OCI-LY7 (cell line): ENCODE measurements around the gene IL18R1. TPM values are rescaled to one million over a fixed set of nuclear protein-coding genes. Genes with fewer than 3 reads are reported as not detected.

Source experiments
- BruUV-seq: library from RNA; stranded (reverse); fragments of 400-500 nt; replicated peaks from 2 replicates; lab custom pipeline; 2021; lab: Mats Ljungman, UMichigan
- CTCF ChIA-PET: fragments of 300-600 bp; sonication (Branson Sonifier 250); formaldehyde crosslinking; loops from one replicate; lab custom pipeline; 2022; ENCODE audit warnings: antibody characterized with exemption; ENCODE audit not compliant: unreplicated experiment; lab: Charles Lee
- POLR2A ChIA-PET: fragments of 300-600 bp; sonication (Branson Sonifier 250); formaldehyde crosslinking; loops from one replicate; lab custom pipeline; 2022; ENCODE audit warnings: antibody characterized with exemption; lab: Charles Lee
- DNase-seq: peaks from one replicate; pipeline ENCODE4 v3.0.0-alpha.2; 2015; ENCODE audit warnings: low spot score
- H2AFZ ChIP-seq: fragments of 200-600 bp; sonication (generic), shearing (Covaris generic); 2 replicates; pipeline ENCODE4 v1.6.1; 2014; ENCODE audit warnings: mild to moderate bottlenecking, antibody characterized with exemption, low read length, moderate library complexity
- H3K27ac ChIP-seq: fragments of 200-600 bp; sonication (generic); 2 replicates; pipeline ENCODE4 v1.5.1; 2014; ENCODE audit warnings: mixed run types, low read depth, mild to moderate bottlenecking, moderate library complexity, low read length, inconsistent platforms; ENCODE audit not compliant: poor library complexity, severe bottlenecking
- H3K36me3 ChIP-seq: fragments of 200-600 bp; sonication (generic); 2 replicates; pipeline ENCODE4 v1.6.1; 2014; ENCODE audit warnings: mild to moderate bottlenecking, antibody characterized with exemption, low read length, moderate library complexity, mixed read lengths; ENCODE audit not compliant: insufficient read depth
- H3K4me1 ChIP-seq: fragments of 200-600 bp; sonication (generic); 2 replicates; pipeline ENCODE4 v1.5.1; 2014; ENCODE audit warnings: mild to moderate bottlenecking, low read length; ENCODE audit not compliant: insufficient read depth, poor library complexity, severe bottlenecking
- H3K4me2 ChIP-seq: fragments of 200-600 bp; sonication (generic); 2 replicates; pipeline ENCODE4 v1.6.1; 2014; ENCODE audit warnings: mild to moderate bottlenecking, low read length
- H3K4me3 ChIP-seq: fragments of 200-600 bp; sonication (generic); 2 replicates; pipeline ENCODE4 v1.5.1; 2014; ENCODE audit warnings: mild to moderate bottlenecking, low read depth, low read length; ENCODE audit not compliant: poor library complexity, severe bottlenecking
- H3K79me2 ChIP-seq: fragments of 200-600 bp; sonication (generic); 2 replicates; pipeline ENCODE4 v1.6.1; 2016; ENCODE audit warnings: low read depth, mild to moderate bottlenecking, low read length, moderate library complexity, mixed read lengths; ENCODE audit not compliant: insufficient read depth
- H3K9me2 ChIP-seq: fragments of 200-600 bp; sonication (generic); 2 replicates; pipeline ENCODE4 v1.6.1; 2016; ENCODE audit warnings: mild to moderate bottlenecking, low read length, mixed read lengths; ENCODE audit not compliant: insufficient read depth
- H3K9me3 ChIP-seq: fragments of 200-600 bp; sonication (generic); 2 replicates; pipeline ENCODE4 v1.6.1; 2014; ENCODE audit warnings: mild to moderate bottlenecking, mixed run types, low read length, mixed read lengths
- H4K20me1 ChIP-seq: fragments of 200-600 bp; sonication (generic); 2 replicates; pipeline ENCODE4 v1.6.1; 2014; ENCODE audit warnings: mild to moderate bottlenecking, antibody characterized with exemption, low read length, moderate library complexity, mixed read lengths; ENCODE audit not compliant: insufficient read depth
- EZH2phosphoT487 ChIP-seq: fragments of 200-600 bp; sonication (generic); IDR thresholded peaks from 2 replicates; pipeline ENCODE4 v1.6.1; 2018; ENCODE audit warnings: low read depth, borderline replicate concordance, mild to moderate bottlenecking, mixed run types, antibody characterized with exemption, low read length, moderate library complexity, mixed read lengths
- intact Hi-C: fragments of 100-400 bp; cut with micrococcal nuclease; formaldehyde crosslinking; loops from one replicate; pipeline ENCODE4 v1.10.0; 2022; ENCODE audit not compliant: unreplicated experiment
- total RNA-seq, 2 experiments: library from RNA; depleted of rRNA in 1 of 2; stranded (reverse); fragments of >200 nt in 1 of 2; shearing (Covaris generic) in 1 of 2; gene quantifications; 2 replicates each; pipeline ENCODE4 v1.2.3, GENCODE V29; 2014 to 2022
- TF ChIP-seq, protein P1 (sequence below): fragments of 200-600 bp; sonication (generic); conservative IDR thresholded peaks from 2 replicates; pipeline ENCODE4 v1.5.1; 2014; ENCODE audit warnings: mild to moderate bottlenecking, antibody characterized with exemption, low read length, moderate library complexity, mixed read lengths

Gene IL18R1
- total RNA-seq, 2 experiments from 2014 or later = not detected

DNA sequence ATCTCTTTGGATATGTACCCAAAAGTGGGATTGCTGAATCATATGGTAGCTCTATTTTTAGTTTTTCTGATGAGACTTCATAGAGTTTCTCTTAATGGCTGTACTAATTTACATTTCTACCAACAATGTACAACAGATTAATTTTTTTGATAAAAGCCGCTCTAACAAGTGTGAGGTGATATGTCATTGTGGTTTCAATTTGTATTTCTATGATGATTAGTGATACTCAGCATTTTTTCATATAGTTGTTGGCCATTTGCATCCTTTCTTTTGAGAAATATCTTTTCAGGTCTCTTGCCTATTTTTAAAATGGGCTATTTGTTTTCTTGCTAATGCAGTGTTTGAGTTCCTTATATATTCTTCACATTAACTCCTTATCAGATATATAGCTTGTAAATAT is 71.7 kb downstream of the IL18R1 start:
- H3K9me3 ChIP-seq = no peaks in the 10 kb centered on the region
- no peaks in the 10 kb centered on the region for H3K4me1 ChIP-seq
- no peak overlapping the region for H3K4me3 ChIP-seq
- no peaks in the 10 kb centered on the region for H3K79me2 ChIP-seq
- TF ChIP-seq EZH2phosphoT487 = no peak
- TF ChIP-seq, protein P1, sequence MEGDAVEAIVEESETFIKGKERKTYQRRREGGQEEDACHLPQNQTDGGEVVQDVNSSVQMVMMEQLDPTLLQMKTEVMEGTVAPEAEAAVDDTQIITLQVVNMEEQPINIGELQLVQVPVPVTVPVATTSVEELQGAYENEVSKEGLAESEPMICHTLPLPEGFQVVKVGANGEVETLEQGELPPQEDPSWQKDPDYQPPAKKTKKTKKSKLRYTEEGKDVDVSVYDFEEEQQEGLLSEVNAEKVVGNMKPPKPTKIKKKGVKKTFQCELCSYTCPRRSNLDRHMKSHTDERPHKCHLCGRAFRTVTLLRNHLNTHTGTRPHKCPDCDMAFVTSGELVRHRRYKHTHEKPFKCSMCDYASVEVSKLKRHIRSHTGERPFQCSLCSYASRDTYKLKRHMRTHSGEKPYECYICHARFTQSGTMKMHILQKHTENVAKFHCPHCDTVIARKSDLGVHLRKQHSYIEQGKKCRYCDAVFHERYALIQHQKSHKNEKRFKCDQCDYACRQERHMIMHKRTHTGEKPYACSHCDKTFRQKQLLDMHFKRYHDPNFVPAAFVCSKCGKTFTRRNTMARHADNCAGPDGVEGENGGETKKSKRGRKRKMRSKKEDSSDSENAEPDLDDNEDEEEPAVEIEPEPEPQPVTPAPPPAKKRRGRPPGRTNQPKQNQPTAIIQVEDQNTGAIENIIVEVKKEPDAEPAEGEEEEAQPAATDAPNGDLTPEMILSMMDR = no peak
- ChIA-PET CTCF (no interaction called here), POLR2A (no interaction called here)
- H3K36me3 ChIP-seq = no peaks in the 10 kb centered on the region
- DNase-seq = no peak
- H3K9me2 ChIP-seq = no peaks in the 10 kb centered on the region
- H4K20me1 ChIP-seq = no peaks in the 10 kb centered on the region
- H2AFZ ChIP-seq = no peak overlapping the region
- no peak overlapping the region for H3K4me2 ChIP-seq
- BruUV-seq = no TSS peak
- H3K27ac ChIP-seq = no peak overlapping the region
- intact Hi-C loops = no loop called here

DNA sequence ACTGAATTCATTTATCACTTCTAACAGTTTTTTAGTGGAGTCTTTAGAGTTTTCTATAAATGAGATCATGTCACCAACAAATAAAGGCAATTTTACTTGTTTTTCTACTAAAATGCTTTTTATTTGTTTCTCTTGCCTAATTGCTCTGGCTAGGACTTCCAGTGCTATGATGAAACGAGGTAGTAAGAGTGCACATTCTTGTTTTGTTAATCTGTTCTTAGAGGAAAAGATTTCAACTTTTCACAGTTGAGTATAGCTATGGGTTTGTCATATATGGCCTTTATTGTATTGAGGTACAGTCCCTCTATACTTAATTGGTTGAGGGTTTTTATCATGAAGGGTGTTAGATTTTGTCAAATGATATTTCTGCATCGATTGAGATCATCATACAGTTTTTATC is 73.0 kb downstream of the IL18R1 start:
- POLR2A ChIA-PET = no interaction called here
- no peaks in the 10 kb centered on the region for H4K20me1 ChIP-seq
- no peak overlapping the region for H3K4me2 ChIP-seq
- CTCF ChIA-PET = no interaction called here
- H3K79me2 ChIP-seq = no peaks in the 10 kb centered on the region
- DNase-seq = no peak
- no peaks in the 10 kb centered on the region for H3K9me2 ChIP-seq
- BruUV-seq = no TSS peak
- intact Hi-C loops = no loop called here
- H3K9me3 ChIP-seq = no peaks in the 10 kb centered on the region
- TF ChIP-seq, protein P1 = no peak
- no peak for TF ChIP-seq EZH2phosphoT487
- no peaks in the 10 kb centered on the region for H3K4me1 ChIP-seq
- no peaks in the 10 kb centered on the region for H3K36me3 ChIP-seq
- H3K4me3 ChIP-seq = no peak overlapping the region
- no peak overlapping the region for H3K27ac ChIP-seq
- H2AFZ ChIP-seq = no peak overlapping the region

DNA sequence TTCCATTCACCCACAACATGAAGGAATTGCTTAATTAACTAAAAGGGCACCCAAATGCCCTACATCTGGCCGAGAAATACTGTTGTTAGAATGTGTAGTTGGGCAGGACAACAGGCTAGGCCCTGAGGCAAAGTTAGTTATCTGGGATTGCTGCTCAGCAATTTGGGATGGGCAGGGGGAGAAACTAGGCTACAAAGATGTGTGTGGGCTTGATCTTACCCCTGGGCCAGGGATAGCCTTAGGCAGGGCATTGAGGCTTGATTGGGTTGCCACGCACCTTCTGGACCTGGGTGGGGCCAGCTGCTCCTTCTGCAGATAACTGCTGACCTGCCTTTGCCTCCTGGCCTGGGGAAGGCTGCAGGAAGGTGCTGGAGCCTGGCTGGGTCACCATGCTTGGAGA is 76.8 kb downstream of the IL18R1 start:
- TF ChIP-seq, protein P1 = no peak
- no peak for TF ChIP-seq EZH2phosphoT487
- H3K4me1 ChIP-seq = no peaks in the 10 kb centered on the region
- intact Hi-C loops = no loop called here
- no peak overlapping the region for H3K4me2 ChIP-seq
- no peak overlapping the region for H2AFZ ChIP-seq
- DNase-seq = no peak
- CTCF ChIA-PET = no interaction called here
- no peaks in the 10 kb centered on the region for H3K9me3 ChIP-seq
- H3K27ac ChIP-seq = no peak overlapping the region
- no peak overlapping the region for H3K4me3 ChIP-seq
- no peaks in the 10 kb centered on the region for H4K20me1 ChIP-seq
- no peaks in the 10 kb centered on the region for H3K9me2 ChIP-seq
- no TSS peak for BruUV-seq
- no peaks in the 10 kb centered on the region for H3K79me2 ChIP-seq
- POLR2A ChIA-PET = no interaction called here
- no peaks in the 10 kb centered on the region for H3K36me3 ChIP-seq
